ENCODE measurements around the gene CEP250.

- TF ChIP-seq, protein P1, sequence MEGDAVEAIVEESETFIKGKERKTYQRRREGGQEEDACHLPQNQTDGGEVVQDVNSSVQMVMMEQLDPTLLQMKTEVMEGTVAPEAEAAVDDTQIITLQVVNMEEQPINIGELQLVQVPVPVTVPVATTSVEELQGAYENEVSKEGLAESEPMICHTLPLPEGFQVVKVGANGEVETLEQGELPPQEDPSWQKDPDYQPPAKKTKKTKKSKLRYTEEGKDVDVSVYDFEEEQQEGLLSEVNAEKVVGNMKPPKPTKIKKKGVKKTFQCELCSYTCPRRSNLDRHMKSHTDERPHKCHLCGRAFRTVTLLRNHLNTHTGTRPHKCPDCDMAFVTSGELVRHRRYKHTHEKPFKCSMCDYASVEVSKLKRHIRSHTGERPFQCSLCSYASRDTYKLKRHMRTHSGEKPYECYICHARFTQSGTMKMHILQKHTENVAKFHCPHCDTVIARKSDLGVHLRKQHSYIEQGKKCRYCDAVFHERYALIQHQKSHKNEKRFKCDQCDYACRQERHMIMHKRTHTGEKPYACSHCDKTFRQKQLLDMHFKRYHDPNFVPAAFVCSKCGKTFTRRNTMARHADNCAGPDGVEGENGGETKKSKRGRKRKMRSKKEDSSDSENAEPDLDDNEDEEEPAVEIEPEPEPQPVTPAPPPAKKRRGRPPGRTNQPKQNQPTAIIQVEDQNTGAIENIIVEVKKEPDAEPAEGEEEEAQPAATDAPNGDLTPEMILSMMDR (IDR thresholded peaks at IDR 0.05) = no peak
- no peak for TF ChIP-seq POLR2A (IDR thresholded peaks at IDR 0.05)
These were observed 23.5 kb downstream of the CEP250 start for GRCh38 chr20:35478804-35479472.
